ENCODE results near the gene ZBTB45.
A peak's percentile ranks its signal among the peaks of the same experiment; 100 is the strongest.

ZBTB45 gene

DNA sequence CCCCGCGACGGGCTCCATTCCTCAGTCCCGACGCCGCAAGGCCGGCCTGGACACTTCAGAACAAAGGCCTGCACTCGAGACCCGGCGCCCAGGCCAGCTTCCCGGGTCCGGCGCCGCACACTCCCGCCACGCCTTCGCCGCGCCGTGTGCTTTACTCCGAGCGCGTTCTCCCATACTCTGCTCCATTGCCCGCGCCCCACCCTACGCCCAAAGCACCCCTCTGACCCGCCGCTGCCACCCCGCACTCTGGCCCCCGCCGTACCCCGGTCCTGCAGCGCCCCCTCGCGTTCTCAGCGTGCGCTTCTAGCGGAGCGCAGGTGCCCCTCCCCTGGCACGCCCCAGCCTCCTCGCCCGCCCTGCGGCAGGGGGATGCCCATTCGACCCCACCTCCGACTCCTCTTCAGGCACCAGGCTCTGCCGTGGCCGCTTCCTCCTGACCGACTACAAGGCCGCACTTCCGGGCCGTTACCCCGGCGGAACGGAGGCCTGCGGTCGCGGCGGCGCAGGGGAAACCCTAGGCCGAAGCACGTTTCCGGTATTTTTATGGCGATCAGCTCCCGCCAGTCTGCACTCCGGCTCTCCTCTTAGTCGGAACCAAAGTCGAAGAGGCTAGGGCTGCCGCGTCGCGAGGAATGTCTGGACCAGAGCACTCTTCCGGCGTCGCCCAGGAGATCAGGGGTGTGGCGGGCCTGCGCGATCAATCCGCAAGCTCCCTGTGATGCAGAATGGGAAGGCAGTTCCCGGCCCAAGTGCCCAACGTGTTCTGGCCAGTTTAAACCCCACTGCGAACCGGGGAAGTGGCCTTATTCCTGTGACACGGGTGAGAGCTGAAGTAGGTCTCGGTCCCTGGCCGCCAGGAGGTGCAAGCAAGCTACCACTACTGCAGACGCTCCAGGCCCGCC is at the start of gene ZBTB45:
ZBTB45 (minus strand) TSS at position 456 of the 902 bp plus-strand sequence. CDS start 2,137 bp downstream, outside the sequence.
- peak; percentile 97 for DNase-seq

- DNase-seq: no peak
These were observed 49.0 kb upstream of the ZBTB45 start for GRCh38 chr19:58568453-58569130.

DNA sequence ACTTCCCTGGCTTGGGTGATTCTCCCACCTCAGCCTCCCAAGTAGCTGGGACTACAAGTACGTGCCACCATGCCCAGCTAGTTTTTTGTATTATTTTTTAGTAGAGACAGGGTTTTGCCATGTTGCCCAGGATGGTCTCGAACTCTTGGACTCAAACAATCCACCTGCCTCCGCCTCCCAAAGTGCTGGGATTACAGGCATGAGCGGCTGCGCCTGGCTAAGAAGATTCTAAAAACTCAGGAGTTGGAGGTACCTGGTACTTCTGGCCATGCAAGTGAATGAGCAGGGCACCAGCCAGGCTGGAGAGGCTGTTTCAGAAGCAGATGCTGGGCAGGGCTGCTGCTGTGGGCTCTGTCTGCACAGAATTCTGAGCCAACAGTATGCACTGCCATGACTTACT is 47.4 kb upstream of the ZBTB45 start:
- no peak for DNase-seq

DNA sequence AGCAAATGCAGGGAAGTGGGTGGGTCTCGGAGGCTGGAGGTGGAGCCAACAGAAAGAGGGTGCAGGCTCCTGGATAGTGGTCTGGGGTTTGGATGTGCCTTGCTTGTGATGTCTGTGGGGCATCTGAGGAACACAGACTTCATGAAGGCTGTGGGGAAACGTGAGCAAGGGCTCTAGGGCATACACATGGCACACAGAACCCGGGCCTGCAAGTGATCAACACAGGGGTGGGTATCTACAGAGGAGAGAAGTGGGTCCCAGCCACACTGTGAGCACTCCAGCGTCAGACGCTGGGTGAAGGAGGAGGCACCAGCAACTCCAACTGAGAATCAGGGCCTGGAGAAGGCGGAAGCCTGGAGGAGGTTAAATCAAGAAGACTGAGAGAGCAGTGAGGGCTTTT is 44.2 kb upstream of the ZBTB45 start:
- no peak for DNase-seq

DNA sequence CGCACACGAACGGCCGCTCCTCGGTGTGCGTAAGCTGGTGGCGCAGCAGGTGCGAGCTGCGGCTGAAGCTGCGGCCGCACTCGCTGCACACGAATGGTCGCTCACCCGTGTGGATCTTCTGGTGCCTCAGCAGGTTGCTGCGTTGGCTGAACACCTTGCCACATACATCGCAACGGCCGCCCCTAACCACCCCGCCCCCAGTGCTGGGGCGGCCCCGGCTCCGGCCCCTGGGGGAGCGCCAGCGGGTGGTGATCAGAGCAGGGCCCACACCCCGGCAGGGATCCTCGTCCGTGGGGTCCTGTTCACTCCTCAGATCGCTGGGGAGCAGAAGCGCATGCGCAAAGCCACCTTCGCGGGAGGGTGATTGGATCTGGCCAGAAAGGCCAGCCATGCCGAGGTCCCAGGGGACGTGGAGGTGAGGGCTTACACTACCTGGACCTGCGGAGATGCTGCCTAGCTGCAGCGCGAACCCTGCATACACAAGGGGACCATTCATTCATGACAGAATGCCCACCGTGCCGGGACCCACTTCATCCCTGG is 43.5 kb upstream of the ZBTB45 start:
- no peak for DNase-seq

DNA sequence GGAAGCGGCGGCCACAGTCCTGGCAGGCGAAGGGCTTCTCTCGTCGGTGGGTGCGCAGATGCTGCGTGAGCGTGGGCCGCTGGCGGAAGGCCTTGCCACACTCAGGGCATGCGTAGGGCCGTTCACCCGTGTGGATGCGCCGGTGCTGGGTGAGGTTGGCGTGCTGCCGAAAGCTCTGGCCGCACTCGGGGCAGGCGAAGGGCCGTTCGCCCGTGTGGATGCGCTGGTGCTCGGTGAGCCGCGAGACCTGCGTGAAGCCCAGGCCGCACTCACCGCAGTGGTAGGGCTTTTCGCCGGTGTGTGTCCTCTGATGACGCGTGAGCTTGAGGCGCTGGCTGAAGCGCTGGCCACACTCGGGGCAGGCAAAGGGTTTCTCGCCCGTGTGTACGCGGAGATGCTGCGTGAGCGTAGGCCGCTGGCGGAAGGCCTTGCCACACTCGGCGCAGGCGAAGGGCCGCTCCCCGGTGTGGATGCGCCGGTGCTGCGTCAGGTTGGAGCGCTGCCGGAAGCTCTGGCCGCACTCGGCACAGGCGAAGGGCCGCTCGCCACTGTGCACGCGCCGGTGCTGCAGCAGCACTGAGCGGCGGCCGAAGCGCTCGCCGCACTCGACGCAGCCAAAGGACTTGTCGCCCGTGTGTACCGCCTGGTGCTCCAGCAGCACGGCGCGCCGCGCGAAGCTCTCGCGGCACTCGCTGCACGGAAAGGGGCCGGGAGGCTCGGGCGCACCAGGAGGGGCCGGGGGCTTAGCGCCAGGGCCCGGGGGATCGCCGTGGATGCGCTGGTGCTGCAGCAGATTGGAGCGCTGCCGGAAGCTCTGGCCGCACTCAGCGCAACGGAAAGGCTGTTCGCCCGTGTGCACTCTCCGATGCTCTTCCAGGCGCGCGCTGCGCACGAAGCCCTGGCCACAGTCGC is 42.8 kb upstream of the ZBTB45 start:
- DNase-seq: no peak

DNA sequence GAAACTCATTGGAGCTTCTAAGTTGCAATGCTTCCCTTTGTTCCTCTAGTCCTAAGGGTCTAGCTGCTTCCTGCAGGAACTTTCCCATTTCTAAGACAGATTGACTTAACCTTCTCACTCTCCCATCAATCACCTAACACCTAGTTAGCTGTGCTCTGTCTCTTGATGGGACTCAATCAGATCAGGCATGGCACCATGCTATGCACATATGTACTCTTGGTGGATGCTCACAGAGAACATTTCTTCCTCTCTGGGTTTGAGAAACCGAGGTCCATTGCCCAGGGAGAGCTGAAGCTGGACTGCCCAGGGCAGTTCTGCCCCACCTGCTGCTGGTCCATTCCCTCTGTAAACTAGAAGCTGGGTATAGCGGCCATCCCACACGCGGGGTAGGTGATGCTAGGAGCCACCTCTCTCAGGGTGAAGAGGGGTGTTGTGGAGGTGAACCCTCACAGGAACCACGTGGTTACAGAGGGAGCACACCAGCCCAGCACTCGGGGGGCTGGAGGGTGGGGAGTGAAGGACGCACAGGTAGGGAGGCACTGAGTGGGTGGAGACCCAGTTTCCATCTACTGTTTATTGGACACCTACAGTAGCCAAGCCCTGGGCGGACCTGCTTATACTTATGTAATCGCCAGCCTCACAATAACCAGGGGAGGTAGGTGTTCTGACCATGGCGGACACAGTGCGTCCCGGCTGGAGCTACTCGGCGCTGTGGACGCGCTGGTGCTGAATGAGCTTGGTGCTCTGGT is 41.9 kb upstream of the ZBTB45 start:
- no peak for DNase-seq

- DNase-seq: no peak
These were observed 41.3 kb upstream of the ZBTB45 start for GRCh38 chr19:58560921-58561320.

GRCh38 chr19:58560007-58560887 is 40.6 kb upstream of the ZBTB45 start:
- no peak for DNase-seq

GRCh38 chr19:58559275-58560006 is 39.8 kb upstream of the ZBTB45 start:
- no peak for DNase-seq

DNA sequence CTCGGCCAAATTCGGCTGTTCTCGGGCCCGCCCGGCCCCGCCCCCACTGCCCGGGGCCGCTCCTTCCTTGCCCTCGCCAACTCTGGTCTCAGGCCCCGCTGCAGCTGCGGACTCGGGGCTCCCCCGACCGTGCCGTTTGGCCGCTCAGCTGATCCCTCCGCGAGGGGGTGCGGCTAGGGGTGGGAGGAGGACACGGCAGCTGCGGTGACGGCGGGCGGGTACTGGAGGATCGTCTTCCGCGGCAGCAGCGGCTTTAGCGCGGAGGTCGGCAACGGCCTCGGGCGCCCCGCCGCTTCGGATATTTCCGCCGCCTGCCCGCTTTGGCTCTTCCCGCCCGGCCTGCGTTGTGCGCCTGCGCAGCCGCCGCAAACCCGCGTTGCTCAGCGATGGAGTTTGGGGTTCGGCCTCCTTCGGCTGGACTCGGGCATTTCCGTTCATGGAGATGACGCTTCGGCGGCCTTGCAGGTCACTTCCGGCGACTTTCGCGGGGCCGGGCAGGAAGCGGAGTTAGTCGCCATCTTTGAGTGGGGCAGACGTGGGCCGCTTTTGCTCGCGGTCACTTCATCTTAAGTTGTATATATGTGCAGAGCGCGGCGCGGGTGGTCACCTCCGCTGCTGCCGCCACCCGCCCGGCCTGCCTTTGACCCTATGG is 39.1 kb upstream of the ZBTB45 start:
- DNase-seq: no peak

GRCh38 chr19:58558066-58558622 is 38.5 kb upstream of the ZBTB45 start, which contains the start of gene UBE2M:
TSS of gene UBE2M (minus strand) at chr19:58558611. CDS start at chr19:58558381, 230 bp downstream.
- no peak for DNase-seq

GRCh38 chr19:58557221-58558065 is 37.8 kb upstream of the ZBTB45 start:
- no peak for DNase-seq

DNA sequence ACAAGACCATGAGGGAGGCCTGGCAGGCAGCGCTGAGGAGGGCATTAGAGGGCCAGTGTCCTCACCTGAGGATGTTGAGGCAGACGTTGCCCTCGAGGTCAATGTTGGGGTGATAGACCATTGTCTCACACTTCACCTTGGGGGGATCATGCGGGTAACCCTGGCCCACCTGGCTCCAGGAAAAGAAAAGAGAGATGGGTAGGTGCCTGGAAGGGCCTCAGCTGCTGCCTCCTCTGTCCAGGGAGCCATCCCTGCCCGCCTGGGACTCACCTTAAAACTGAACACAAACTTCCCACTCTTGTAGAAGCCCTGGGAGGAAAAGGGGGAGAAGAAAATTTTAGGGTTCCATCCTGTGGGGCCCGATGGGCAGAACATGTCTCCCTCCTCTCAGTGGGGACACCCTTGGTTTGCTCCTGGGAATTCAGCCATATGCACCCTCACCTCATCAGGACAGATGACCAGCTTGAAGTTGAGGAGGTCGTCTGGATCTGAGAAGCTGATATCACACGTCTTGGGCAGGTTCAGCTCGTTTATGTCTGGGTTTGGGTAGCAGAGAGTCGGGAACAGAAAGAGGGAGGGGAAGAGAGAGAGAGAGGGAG is 37.1 kb upstream of the ZBTB45 start:
- DNase-seq: no peak

DNA sequence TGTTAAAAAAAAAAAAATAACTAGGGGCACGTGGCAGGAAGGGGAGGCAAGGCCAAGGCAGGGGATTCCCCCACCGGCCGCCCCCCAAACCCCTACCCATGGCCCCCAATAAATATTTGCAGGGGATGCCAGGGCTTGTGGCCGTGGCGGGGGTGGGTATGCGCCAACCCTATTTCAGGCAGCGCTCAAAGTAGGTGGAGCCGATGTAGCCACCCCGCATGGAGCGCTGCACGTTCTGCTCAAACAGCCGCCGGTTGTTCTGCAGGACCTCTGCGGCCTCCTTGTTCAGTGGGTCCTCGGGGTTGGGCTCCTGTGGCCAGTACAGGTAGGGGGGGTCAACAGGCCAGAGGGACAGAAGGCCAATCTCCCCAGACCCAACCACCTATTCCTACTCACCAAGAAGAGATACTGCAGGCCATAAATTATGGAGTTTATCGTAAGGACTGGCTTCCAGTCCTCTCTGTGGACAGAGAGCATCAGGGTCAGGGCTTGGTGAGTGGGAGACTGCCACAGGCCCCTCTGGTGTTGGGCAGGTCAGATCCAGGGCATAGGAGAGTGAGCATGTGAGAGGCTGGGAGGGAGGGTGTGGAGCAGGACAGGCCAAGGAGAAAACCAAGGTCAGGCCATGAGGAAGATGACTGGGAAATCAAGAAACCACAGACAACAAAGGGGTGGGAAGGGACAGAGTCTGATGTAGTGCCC is 36.5 kb upstream of the ZBTB45 start:
- DNase-seq: no peak

DNA sequence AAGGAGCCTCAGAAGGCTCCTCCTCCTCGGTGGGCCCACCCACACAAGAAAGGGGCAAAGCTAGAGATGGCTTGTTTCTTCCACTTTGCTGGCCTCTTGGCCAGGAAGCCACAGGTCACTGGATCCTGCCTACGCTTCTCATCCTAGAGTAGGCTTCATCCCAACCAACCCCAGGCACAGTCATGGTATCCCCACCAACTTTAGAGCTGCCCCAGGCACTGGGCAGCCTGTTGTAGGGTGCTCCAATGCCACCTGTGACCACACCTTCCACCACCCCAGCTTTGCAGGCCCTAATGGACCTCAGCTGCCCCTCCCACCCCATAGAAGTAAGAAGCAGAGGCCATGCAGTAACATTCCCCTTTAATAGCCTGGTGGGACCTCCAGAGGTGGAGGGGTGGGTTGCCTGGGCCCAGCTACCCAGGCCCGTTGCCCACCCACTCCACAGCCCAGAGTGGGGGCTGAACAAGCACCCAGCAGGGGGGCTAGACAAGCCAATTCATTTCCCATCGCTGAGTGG is 35.8 kb upstream of the ZBTB45 start:
- DNase-seq: no peak
